Glutamatergic neuron (in vitro differentiated cells): Measurements from ENCODE around the gene SATB1. TPM values are rescaled to one million over a fixed set of nuclear protein-coding genes. Genes with fewer than 3 reads are reported as not detected.

ENCODE experiments used
- DNase-seq: peaks from one replicate; pipeline ENCODE4 v3.0.0; 2022
- H3K27ac Mint-ChIP-seq: one replicate; pipeline ENCODE4 v1.8.0; 2020; ENCODE audit warnings: mild to moderate bottlenecking, mixed read lengths, inconsistent platforms; ENCODE audit not compliant: unreplicated experiment
- H3K27me3 Mint-ChIP-seq: one replicate; pipeline ENCODE4 v1.8.0; 2020; ENCODE audit warnings: mild to moderate bottlenecking, moderate library complexity, mixed read lengths, inconsistent platforms; ENCODE audit not compliant: unreplicated experiment
- H3K36me3 Mint-ChIP-seq: one replicate; pipeline ENCODE4 v1.8.0; 2020; ENCODE audit warnings: mild to moderate bottlenecking, mixed read lengths, inconsistent platforms; ENCODE audit not compliant: unreplicated experiment
- H3K4me1 Mint-ChIP-seq: one replicate; pipeline ENCODE4 v1.8.0; 2020; ENCODE audit warnings: mild to moderate bottlenecking, low read depth, mixed read lengths, inconsistent platforms; ENCODE audit not compliant: unreplicated experiment
- H3K4me3 Mint-ChIP-seq: one replicate; pipeline ENCODE4 v1.8.0; 2020; ENCODE audit warnings: mild to moderate bottlenecking, mixed read lengths, inconsistent platforms; ENCODE audit not compliant: unreplicated experiment
- H3K9me3 Mint-ChIP-seq: one replicate; pipeline ENCODE4 v1.8.0; 2020; ENCODE audit warnings: mild to moderate bottlenecking, moderate library complexity, mixed read lengths, inconsistent platforms; ENCODE audit not compliant: unreplicated experiment
- CTCF ChIP-seq: fragments of 200-600 bp; sonication (generic); IDR thresholded peaks from one replicate; pipeline ENCODE4 v1.5.0; 2021; ENCODE audit not compliant: partially characterized antibody, unreplicated experiment
- total RNA-seq: library from RNA; stranded (reverse); fragmentation: NEBNext Ultra II Directional; extraction: Animal tissue kit (Norgen Biotek cat#: 25700); gene quantifications from one replicate; pipeline ENCODE4 v1.2.1, GENCODE V29; 2021; ENCODE audit not compliant: unreplicated experiment

Gene SATB1
- total RNA-seq, 1 donor from 2014 or later, result 80.5 TPM

GRCh38 chr3:18425641-18426257 lies 610 bp upstream of the SATB1 start:
- Mint-ChIP-seq H3K27ac (peak overlapping the region; percentile 90), H3K9me3 (peaks cover 17% of the 10 kb centered on the region), H3K27me3 (peaks cover 8% of the 10 kb centered on the region), H3K4me3 (peak overlapping the region; percentile 94), H3K4me1 (peaks cover 16% of the 10 kb centered on the region), H3K36me3 (no peaks in the 10 kb centered on the region)
- peak; percentile 76 for DNase-seq
- no peak for TF ChIP-seq CTCF

GRCh38 chr3:18424213-18424728 lies 868 bp downstream of the SATB1 start:
- Mint-ChIP-seq H3K4me3 (peak overlapping the region; percentile 88), H3K9me3 (peaks cover 17% of the 10 kb centered on the region), H3K4me1 (peaks cover 28% of the 10 kb centered on the region), H3K27ac (peak overlapping the region; percentile 96), H3K27me3 (peaks cover 8% of the 10 kb centered on the region), H3K36me3 (no peaks in the 10 kb centered on the region)
- TF ChIP-seq CTCF, result no peak
- DNase-seq, result peak; percentile 31

- peak overlapping the region; percentile 96 for H3K27ac Mint-ChIP-seq
- no peak for TF ChIP-seq CTCF
- H3K27me3 Mint-ChIP-seq, result peaks cover 8% of the 10 kb centered on the region
- peaks cover 32% of the 10 kb centered on the region for H3K4me1 Mint-ChIP-seq
- H3K4me3 Mint-ChIP-seq, result peak overlapping the region; percentile 88
- peaks cover 17% of the 10 kb centered on the region for H3K9me3 Mint-ChIP-seq
- H3K36me3 Mint-ChIP-seq, result no peaks in the 10 kb centered on the region
- DNase-seq, result peak; percentile 63
Observed at GRCh38 chr3:18423401-18424212, 1.5 kb downstream of the SATB1 start.

GRCh38 chr3:18422972-18423371 lies 2.2 kb downstream of the SATB1 start:
- Mint-ChIP-seq H3K9me3 (peaks cover 17% of the 10 kb centered on the region), H3K27me3 (peaks cover 8% of the 10 kb centered on the region), H3K36me3 (no peaks in the 10 kb centered on the region), H3K4me3 (peak overlapping the region; percentile 88), H3K4me1 (peaks cover 39% of the 10 kb centered on the region), H3K27ac (peak overlapping the region; percentile 96)
- no peak for TF ChIP-seq CTCF
- DNase-seq, result no peak

- H3K27ac Mint-ChIP-seq, result peak overlapping the region; percentile 25
Observed at GRCh38 chr3:18420555-18420954, 4.6 kb downstream of the SATB1 start.

More at GRCh38 chr3:18420555-18420954, 4.6 kb downstream of the SATB1 start:
- TF ChIP-seq CTCF, result no peak
- Mint-ChIP-seq H3K4me1 (peaks cover 59% of the 10 kb centered on the region), H3K9me3 (peaks cover 11% of the 10 kb centered on the region), H3K4me3 (peak overlapping the region; percentile 14), H3K36me3 (no peaks in the 10 kb centered on the region), H3K27me3 (peaks cover 6% of the 10 kb centered on the region)
- DNase-seq, result no peak
